GM12873 (cell line): ENCODE data around the gene GPR171.

Source experiments
- CTCF ChIP-seq: IDR thresholded peaks from 2 replicates; pipeline ENCODE4 v1.5.1; 2012; ENCODE audit warnings: low read depth, mild to moderate bottlenecking, moderate library complexity, low read length, control low read depth; ENCODE audit not compliant: insufficient read depth; ENCODE audit errors: missing control alignments

The GPR171 gene

GRCh38 chr3:151203051-151203420 is at the start of gene GPR171:
TSS of gene GPR171 (minus strand) at chr3:151203216. CDS start at chr3:151199386, 3,830 bp downstream.
- no peak for TF ChIP-seq CTCF

- no peak for TF ChIP-seq CTCF
These were observed 45.8 kb upstream of the GPR171 start for GRCh38 chr3:151248772-151249337.

GRCh38 chr3:151236736-151237135 is 33.7 kb upstream of the GPR171 start:
- no peak for TF ChIP-seq CTCF

GRCh38 chr3:151236316-151236715 is 33.3 kb upstream of the GPR171 start:
- TF ChIP-seq CTCF: no peak

GRCh38 chr3:151234825-151235224 is 31.8 kb upstream of the GPR171 start:
- TF ChIP-seq CTCF: no peak

- no peak for TF ChIP-seq CTCF
These were observed 30.0 kb upstream of the GPR171 start for GRCh38 chr3:151232991-151233390.

- TF ChIP-seq CTCF: no peak
These were observed 27.6 kb upstream of the GPR171 start for GRCh38 chr3:151230646-151231045.
